HG02588 (cell line): ENCODE data around the gene RAB6A.

Source experiments
- ATAC-seq: cut with Tn5 transposase; IDR thresholded peaks from one replicate; pipeline ENCODE4 v1.9.1; 2021; ENCODE audit warnings: mild to moderate bottlenecking, moderate library complexity; ENCODE audit not compliant: unreplicated experiment

RAB6A gene

DNA sequence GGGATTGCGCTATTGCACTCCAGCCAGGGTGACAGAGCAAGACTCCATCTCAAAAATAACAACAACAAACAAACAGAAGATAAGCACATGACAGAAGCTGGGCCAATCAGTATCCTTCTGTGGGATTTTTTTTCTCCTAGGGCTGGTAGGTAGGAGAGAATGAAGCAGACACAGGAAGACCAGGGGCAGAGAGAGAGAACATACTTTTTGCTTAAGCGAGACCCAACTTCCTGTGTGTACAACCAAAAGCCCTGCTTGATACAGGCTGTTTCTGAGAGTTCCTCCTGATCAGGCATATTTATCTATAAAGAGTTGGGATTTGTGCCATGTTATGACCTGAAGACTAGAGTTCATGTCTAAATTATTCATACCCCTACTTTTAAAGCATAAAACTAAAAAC is 126.9 kb downstream of the RAB6A start:
- ATAC-seq, result no peak

DNA sequence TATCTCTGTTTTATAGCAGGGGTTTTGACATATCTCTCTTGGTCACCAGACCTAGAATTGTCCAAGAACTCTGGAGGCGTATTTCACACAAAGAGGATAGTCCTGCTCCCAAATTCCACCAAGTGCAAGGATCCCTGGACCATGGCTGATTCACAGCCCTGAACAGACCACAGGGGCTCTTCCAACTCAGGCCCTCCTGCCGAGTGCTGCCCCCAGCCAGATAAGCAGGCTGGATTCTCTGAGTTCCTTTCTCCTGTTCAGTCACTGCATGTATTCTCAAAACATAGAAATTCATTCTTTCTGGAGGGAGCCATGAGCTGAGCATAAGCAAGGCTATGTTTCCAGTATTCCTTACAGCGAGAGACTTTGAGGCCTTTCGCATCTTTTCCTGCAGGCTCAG is 127.9 kb downstream of the RAB6A start:
- ATAC-seq, result no peak

DNA sequence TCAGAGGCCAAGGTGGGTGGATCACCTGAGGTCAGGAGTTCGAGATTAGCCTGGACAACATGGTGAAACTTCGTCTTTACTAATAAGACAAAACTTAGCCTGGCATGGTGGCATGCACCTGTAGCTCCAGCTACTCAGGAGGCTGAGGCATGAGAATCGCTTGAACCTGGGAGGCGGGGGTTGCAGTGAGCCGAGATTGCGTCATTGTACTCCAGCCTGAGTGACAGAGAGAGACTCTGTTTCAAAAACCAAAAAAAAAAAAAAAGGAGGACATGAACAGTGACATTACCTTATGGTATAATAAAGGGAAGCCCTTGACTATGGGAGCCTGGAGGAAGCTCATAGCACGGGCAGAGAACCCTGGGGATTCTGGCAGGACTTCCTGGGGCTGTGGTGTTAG is 131.0 kb downstream of the RAB6A start:
- no peak for ATAC-seq

DNA sequence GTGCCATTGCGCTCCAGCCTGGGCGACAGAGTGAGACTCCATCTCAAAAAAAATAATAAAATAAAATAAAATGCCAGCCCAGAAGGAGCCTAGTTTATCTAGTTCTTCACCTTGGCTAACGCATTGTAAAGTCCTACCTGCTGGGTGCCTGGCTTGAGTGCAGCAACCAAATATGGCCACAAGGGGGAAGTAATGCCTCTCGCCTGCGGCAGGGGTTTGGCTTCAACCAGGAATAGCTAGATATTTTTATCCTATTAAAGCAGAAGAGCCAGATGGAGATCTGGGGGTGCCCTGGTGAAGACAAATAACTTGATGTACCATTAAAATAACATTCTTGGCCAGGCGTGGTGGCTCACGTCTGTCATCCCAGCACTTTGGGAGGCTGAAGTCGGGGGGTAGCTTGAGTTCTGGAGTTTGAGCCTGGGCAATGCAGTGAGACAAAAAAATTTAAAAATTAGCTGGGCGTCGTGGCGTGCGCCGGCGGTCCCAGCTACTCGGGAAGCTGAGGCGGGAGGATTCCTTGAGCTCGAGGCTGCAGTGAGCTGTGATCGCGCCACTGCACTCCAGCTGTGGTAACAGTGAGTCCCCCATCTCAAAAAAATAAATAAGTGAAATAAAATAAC is 135.1 kb downstream of the RAB6A start:
- no peak for ATAC-seq
